Measurements from ENCODE around the gene PJVK.

The PJVK gene

DNA sequence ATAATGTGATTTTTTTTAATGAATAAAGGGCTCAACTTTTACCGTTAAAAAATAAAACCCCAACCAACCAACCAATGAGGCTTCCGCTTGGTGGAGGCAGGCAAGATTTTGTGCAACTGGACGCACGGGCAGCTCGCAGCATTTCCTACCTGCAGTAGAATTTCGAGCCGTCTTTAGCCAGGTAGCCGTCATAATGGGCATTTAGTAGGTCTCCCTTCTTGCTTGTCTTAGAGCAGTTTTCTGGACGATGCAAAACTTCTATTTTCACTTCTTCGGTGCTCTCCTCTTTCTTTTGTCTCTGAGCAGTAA is 26.9 kb downstream of the PJVK start:
- no peak; the same call in 2 of the 3 replicates for ATAC-seq
- no peak for TF ChIP-seq RARB (CRISPR knock-in tag; IDR thresholded peaks at IDR 0.05)
- no peak for TF ChIP-seq GLIS3 (CRISPR knock-in tag; IDR thresholded peaks at IDR 0.05)
- no peak for TF ChIP-seq ZFP3 (CRISPR knock-in tag; IDR thresholded peaks at IDR 0.05)
- no peak for TF ChIP-seq ZNF70 (CRISPR knock-in tag; IDR thresholded peaks at IDR 0.05)
- no peak for TF ChIP-seq ZNF565 (CRISPR knock-in tag; conservative IDR thresholded peaks at IDR 0.05; ENCODE audit: low read depth)
- TF ChIP-seq, protein P1, sequence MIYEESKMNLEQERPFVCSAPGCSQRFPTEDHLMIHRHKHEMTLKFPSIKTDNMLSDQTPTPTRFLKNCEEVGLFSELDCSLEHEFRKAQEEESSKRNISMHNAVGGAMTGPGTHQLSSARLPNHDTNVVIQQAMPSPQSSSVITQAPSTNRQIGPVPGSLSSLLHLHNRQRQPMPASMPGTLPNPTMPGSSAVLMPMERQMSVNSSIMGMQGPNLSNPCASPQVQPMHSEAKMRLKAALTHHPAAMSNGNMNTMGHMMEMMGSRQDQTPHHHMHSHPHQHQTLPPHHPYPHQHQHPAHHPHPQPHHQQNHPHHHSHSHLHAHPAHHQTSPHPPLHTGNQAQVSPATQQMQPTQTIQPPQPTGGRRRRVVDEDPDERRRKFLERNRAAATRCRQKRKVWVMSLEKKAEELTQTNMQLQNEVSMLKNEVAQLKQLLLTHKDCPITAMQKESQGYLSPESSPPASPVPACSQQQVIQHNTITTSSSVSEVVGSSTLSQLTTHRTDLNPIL (CRISPR knock-in tag; IDR thresholded peaks at IDR 0.05; ENCODE audit: low read depth), result no peak
- TF ChIP-seq, protein P2, sequence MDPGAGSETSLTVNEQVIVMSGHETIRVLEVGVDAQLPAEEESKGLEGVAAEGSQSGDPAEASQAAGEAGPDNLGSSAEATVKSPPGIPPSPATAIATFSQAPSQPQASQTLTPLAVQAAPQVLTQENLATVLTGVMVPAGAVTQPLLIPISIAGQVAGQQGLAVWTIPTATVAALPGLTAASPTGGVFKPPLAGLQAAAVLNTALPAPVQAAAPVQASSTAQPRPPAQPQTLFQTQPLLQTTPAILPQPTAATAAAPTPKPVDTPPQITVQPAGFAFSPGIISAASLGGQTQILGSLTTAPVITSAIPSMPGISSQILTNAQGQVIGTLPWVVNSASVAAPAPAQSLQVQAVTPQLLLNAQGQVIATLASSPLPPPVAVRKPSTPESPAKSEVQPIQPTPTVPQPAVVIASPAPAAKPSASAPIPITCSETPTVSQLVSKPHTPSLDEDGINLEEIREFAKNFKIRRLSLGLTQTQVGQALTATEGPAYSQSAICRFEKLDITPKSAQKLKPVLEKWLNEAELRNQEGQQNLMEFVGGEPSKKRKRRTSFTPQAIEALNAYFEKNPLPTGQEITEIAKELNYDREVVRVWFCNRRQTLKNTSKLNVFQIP (CRISPR knock-in tag; IDR thresholded peaks at IDR 0.05; ENCODE audit: borderline replicate concordance, low read depth), result no peak
- no peak for TF ChIP-seq CSDC2 (CRISPR knock-in tag; IDR thresholded peaks at IDR 0.05)
- TF ChIP-seq ESRRG (CRISPR knock-in tag; IDR thresholded peaks at IDR 0.05), result no peak
- TF ChIP-seq ZFP30 (CRISPR knock-in tag; IDR thresholded peaks at IDR 0.05), result no peak
- no peak for TF ChIP-seq OSR1 (CRISPR knock-in tag; IDR thresholded peaks at IDR 0.05)
- no peak for TF ChIP-seq SNAI2 (CRISPR knock-in tag; IDR thresholded peaks at IDR 0.05)
- TF ChIP-seq, protein P3, sequence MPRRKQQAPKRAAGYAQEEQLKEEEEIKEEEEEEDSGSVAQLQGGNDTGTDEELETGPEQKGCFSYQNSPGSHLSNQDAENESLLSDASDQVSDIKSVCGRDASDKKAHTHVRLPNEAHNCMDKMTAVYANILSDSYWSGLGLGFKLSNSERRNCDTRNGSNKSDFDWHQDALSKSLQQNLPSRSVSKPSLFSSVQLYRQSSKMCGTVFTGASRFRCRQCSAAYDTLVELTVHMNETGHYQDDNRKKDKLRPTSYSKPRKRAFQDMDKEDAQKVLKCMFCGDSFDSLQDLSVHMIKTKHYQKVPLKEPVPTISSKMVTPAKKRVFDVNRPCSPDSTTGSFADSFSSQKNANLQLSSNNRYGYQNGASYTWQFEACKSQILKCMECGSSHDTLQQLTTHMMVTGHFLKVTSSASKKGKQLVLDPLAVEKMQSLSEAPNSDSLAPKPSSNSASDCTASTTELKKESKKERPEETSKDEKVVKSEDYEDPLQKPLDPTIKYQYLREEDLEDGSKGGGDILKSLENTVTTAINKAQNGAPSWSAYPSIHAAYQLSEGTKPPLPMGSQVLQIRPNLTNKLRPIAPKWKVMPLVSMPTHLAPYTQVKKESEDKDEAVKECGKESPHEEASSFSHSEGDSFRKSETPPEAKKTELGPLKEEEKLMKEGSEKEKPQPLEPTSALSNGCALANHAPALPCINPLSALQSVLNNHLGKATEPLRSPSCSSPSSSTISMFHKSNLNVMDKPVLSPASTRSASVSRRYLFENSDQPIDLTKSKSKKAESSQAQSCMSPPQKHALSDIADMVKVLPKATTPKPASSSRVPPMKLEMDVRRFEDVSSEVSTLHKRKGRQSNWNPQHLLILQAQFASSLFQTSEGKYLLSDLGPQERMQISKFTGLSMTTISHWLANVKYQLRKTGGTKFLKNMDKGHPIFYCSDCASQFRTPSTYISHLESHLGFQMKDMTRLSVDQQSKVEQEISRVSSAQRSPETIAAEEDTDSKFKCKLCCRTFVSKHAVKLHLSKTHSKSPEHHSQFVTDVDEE (CRISPR knock-in tag; IDR thresholded peaks at IDR 0.05), result no peak
- TF ChIP-seq BACH2 (CRISPR knock-in tag; IDR thresholded peaks at IDR 0.05; ENCODE audit: borderline replicate concordance), result no peak
- TF ChIP-seq PPARA (CRISPR knock-in tag; IDR thresholded peaks at IDR 0.05; ENCODE audit: borderline replicate concordance), result no peak
- no peak for TF ChIP-seq TOX (CRISPR knock-in tag; IDR thresholded peaks at IDR 0.05; ENCODE audit: borderline replicate concordance)
- TF ChIP-seq, protein P4, sequence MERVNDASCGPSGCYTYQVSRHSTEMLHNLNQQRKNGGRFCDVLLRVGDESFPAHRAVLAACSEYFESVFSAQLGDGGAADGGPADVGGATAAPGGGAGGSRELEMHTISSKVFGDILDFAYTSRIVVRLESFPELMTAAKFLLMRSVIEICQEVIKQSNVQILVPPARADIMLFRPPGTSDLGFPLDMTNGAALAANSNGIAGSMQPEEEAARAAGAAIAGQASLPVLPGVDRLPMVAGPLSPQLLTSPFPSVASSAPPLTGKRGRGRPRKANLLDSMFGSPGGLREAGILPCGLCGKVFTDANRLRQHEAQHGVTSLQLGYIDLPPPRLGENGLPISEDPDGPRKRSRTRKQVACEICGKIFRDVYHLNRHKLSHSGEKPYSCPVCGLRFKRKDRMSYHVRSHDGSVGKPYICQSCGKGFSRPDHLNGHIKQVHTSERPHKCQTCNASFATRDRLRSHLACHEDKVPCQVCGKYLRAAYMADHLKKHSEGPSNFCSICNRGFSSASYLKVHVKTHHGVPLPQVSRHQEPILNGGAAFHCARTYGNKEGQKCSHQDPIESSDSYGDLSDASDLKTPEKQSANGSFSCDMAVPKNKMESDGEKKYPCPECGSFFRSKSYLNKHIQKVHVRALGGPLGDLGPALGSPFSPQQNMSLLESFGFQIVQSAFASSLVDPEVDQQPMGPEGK (CRISPR knock-in tag; IDR thresholded peaks at IDR 0.05; ENCODE audit: borderline replicate concordance), result no peak
- TF ChIP-seq TCF4 (CRISPR knock-in tag; IDR thresholded peaks at IDR 0.05; ENCODE audit: borderline replicate concordance), result no peak
- TF ChIP-seq ZC3H10 (CRISPR knock-in tag; IDR thresholded peaks at IDR 0.05), result no peak

DNA sequence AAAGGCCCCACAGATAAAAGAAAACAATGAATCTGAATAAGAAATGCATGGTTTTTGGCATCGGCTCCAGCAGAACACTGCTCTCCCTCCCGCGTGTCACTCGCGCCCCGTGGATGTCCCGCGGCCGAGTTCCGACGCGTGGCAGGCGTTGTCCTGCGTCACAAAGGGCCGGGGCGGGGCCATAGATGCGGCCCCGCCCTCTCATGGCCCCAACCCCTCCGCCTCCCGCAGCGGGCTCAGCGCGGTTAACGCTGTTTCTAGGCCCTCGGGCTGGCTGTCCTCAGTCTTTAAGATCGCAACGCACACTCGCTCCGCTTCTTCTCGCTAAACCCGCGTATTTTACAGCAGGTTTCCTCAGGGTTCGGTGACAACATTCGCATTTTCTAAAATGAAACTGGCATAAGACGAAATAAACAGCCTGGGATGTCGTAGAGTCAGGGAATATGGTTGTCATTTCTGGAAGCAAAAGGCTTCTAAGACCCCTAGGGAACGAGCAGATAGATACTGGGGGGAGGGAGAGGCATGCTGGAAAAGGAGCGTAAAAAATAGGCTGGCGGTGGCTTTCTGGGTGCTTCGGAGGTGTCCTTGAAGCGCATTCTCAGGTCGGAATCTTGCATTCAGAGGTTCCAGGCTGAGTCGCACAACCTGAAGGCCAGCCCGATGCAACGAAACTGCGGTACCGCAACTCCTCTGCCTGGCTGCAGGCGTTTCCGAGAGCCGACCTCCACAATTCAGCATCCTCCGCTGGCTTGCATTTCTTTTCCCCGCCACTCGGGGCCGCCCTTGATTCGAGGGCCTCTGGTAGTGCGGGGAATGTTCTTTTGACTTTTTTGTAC is 27.5 kb downstream of the PJVK start, which contains the start of gene FKBP7:
FKBP7 (minus strand) TSS at position 162 of the 836 bp plus-strand sequence; CDS start at position 61, 101 bp downstream.
- peak; percentile 69 for ATAC-seq
- TF ChIP-seq ZNF565 (CRISPR knock-in tag; conservative IDR thresholded peaks at IDR 0.05; ENCODE audit: low read depth), result no peak
- TF ChIP-seq, protein P4 (CRISPR knock-in tag; IDR thresholded peaks at IDR 0.05; ENCODE audit: borderline replicate concordance), result no peak
- TF ChIP-seq, protein P1 (CRISPR knock-in tag; IDR thresholded peaks at IDR 0.05; ENCODE audit: low read depth), result no peak
- no peak for TF ChIP-seq BACH2 (CRISPR knock-in tag; IDR thresholded peaks at IDR 0.05; ENCODE audit: borderline replicate concordance)
- TF ChIP-seq ZNF8 (CRISPR knock-in tag; IDR thresholded peaks at IDR 0.05), result no peak
- TF ChIP-seq ZC3H10 (CRISPR knock-in tag; IDR thresholded peaks at IDR 0.05), result no peak
- no peak for TF ChIP-seq PPARA (CRISPR knock-in tag; IDR thresholded peaks at IDR 0.05; ENCODE audit: borderline replicate concordance)
- no peak for TF ChIP-seq RARB (CRISPR knock-in tag; IDR thresholded peaks at IDR 0.05)
- no peak for TF ChIP-seq ISL1 (CRISPR knock-in tag; IDR thresholded peaks at IDR 0.05)
- TF ChIP-seq TOX (CRISPR knock-in tag; IDR thresholded peaks at IDR 0.05; ENCODE audit: borderline replicate concordance), result no peak
- TF ChIP-seq, protein P2 (CRISPR knock-in tag; IDR thresholded peaks at IDR 0.05; ENCODE audit: borderline replicate concordance, low read depth), result no peak
- TF ChIP-seq, protein P5, sequence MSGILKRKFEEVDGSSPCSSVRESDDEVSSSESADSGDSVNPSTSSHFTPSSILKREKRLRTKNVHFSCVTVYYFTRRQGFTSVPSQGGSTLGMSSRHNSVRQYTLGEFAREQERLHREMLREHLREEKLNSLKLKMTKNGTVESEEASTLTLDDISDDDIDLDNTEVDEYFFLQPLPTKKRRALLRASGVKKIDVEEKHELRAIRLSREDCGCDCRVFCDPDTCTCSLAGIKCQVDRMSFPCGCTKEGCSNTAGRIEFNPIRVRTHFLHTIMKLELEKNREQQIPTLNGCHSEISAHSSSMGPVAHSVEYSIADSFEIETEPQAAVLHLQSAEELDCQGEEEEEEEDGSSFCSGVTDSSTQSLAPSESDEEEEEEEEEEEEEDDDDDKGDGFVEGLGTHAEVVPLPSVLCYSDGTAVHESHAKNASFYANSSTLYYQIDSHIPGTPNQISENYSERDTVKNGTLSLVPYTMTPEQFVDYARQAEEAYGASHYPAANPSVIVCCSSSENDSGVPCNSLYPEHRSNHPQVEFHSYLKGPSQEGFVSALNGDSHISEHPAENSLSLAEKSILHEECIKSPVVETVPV (CRISPR knock-in tag; IDR thresholded peaks at IDR 0.05), result no peak
